GM18519 (cell line): Measurements from ENCODE around the gene NSA2.
"Not testable (repeated sequence)": the region's sequence is repeated elsewhere in the genome, so short reads cannot be mapped to it uniquely, and the experiment has no call there.

Experiments used
- ATAC-seq: cut with Tn5 transposase; IDR thresholded peaks from one replicate; pipeline ENCODE4 v1.9.1; 2021; ENCODE audit warnings: mild to moderate bottlenecking, moderate library complexity; ENCODE audit not compliant: unreplicated experiment, low FRiP score

The NSA2 gene

DNA sequence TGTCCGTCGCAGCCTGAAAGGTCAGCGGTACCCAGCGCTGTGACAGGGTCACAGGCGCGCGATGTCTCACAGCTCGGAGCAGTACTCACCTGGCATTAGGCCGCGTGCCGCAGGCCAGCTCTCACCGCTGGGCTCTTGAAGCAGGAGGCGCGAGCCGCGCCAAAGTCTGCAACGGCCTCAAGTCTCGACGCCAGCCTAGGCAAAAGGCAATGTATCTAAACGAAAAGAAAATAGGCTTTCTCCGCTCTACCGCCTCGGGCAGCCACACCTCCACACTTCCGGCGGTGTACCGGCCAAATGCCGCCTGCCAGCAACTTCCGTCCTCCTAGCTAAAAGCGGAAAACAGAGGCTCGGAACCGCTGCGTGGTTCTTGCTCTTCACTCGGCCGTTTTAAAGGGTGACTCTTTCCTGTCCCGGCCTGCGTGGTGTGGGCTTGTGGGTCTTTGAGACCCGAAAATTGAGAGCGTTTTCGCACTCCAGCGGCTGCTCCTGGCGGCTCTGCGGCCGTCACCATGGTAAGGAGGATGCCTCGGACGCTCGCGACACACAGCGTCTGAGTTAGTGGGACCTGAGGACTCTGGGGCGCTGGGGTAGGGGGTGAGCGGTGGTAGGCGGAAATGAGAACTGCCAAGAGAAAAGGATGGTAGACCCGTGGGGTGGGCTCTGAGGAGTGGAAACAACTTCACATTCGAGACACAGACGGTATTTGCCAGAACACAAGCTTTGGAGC lies at the start of gene NSA2, which contains the start of gene GFM2:
NSA2 (plus strand) TSS at position 401 of the 730 bp plus-strand sequence; CDS start at position 513, 112 bp downstream.
GFM2 (minus strand) TSS at position 269 of the 730 bp plus-strand sequence. CDS start 3,375 bp downstream, outside the sequence.
- peak; percentile 72 for ATAC-seq

DNA sequence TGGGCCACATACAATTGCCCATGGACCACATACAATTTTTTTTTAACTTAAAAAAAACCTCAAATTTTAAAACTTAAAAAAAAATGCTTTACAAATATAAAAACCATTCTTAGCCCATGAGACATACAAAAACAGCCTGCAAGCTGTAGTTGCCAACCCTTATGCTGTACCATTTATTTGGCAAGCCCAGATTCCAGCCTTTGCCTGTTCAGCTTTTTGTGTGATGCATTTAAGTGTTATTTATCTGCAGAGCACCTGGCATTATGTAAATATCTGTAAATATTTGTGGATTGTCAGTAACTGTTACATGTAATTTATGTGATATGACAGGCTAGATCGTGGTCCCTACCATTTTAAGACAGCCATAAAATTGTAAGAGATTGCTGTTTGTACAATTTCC lies 49.5 kb upstream of the NSA2 start:
- no peak for ATAC-seq

DNA sequence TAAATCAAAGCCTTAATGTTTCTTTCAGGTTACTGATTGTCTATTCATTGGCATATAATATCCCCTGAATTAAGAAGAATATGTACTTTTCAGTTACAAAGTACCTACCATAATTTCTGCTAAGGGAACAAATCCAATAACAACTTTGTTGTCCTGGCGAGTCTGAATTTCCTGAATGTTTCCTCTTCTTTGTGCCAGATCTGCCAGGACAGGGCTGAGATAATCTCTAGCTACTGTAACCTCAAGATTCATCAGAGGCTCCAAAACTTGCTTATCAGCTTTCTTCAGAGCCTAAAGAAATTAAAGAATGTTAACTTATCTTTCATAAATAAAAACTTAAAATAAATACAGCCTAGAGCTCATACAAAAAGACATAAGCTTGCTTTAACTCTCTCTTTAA lies 44.8 kb upstream of the NSA2 start:
- ATAC-seq, result no peak

DNA sequence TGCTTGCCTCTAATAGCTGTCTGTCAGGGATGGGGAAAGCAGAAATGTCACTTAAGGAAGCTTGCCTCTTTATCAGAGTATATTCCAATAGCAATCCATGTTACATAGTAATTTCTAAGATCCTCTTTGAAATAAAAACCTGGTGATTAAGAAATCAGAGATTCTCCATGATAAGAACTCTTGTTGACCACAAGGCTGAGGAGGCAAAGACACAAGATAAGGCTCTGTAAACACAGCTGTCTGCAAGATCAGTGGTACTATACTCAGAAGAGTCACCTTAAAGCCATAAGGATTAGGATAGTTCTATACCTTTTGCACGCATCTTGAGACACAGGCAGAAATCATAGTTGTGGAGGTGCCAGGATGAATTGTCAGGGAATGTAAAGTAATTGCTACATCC lies 41.7 kb upstream of the NSA2 start:
- ATAC-seq, result no peak

DNA sequence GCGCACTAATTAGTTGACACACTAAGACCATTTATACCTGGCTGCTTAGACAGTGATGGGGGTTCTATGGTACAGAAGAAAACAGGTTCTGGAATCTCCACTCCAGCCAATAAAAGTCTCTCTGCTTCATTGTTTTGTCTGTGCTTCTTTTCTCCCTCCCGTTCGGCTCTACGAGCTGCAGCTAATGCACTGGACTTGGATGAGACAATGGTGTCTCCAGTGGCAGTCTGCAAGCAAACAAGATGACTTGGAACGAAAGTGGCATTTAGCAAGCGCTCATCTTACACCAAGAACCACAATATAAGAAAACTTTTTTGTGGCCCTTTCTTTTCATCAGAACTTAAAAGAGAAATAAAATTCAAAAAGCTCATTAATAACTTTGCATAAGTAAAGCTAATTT lies 30.3 kb upstream of the NSA2 start:
- ATAC-seq, result no peak

DNA sequence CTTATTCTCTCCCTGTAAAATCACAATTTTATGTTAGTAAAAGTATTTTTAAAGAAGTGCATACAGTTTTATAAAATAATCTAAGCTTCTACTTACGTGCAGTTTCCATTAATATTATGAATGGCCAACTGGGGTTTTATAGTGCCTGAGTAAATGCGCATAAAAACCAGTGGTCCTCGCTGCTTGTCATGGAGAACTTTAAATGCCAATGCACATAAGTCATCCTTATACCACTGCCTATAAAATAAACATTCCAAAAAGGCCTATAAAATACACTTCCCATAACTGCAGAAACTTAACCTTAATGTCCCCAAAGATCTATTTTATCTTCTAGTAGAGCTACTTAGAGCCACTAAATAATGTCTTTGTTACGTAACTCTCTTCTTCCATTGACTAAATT lies 28.6 kb upstream of the NSA2 start:
- ATAC-seq, result no peak

DNA sequence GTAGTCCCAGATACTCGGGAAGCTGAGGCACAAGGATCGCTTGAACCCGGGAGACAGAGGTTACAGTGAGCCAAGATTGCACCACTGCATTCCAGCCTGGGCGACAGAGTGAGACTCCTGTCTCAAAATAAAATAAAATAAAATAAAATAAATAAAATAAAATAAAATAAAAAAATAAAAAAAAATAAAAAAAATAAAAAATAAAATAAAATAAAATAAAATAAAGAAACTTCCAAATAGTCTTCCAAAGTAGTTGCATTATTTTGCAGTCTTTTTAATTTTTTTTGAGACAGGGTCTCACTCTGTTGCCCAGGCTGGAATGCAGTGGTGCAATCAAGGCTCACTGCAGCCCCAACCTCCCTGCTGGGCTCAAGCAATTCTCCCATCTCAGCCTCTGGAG lies 18.3 kb upstream of the NSA2 start:
- ATAC-seq, result not testable (repeated sequence)

DNA sequence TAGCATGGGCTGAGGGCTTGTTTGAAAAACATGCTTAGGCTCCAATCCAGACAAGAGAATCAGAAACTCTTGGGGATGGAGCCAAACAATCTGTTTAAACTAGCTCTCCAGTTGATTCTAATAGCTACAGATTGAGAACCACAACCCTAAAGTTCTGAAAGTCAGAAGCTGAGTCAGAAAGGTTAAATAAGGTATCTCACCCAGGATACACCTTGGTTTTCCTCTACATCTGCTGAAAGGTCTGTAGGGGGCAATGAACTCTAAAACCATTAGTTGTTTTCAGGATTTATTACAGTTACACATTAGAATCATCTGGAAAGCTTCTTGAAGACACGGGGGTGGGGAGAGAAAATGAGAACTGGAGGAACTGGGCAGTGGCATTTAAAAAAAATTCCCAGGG lies 5.8 kb upstream of the NSA2 start:
- ATAC-seq, result no peak

DNA sequence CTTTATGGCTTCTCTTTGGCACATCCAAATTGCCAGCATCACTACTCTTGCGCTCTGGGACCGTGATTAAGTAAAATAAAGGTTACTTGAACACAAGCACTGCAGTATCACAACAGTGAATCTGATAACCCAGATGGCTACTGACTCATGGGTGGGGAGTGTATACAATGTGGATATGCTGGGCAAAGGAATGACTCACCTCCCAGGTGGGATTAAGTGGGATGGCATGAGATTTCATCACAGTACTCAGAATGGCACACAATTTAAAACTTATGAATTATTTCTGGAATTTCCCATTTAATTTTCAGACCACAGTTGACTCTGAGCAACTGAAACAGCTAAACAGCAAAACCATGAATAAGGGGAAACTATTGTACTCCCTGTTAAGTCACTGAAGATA lies 4.5 kb upstream of the NSA2 start:
- ATAC-seq, result no peak

DNA sequence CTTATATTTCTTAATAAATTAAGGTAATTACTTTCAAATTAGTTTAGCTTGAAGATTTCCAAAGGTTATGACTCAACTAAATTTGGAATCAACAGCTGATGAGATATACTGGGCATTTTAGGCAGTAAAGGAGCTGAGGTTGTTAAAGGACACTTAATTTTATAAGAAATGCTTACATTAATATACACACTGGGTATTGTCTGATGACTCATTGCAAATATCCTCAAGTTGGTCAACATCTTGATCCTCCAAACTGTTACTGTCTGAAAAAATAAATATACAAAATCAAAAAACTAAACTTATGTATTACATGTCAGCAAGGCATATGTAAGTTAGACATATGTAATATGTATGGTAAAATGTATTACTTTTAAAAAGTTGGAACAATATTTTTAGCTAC lies 3.5 kb upstream of the NSA2 start:
- ATAC-seq, result no peak

DNA sequence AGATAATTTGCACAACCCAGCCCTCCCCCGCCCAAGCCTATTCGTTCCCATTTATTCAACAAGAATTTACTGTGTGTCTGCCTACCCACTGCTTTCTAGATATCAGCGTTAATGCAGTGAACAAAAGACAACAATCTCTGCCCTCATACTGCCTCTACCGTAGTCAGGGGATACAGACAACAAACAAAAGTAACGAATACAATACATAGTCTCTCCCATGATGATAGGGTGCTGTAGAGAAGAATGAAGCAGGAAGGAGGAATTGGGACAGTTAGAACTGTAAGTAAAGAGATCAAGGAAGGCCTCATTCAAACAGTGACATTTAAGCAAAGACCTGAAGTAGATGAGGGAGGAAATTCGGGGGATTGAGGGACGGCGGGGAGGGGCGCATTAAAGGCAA lies 1.8 kb upstream of the NSA2 start:
- no peak for ATAC-seq

DNA sequence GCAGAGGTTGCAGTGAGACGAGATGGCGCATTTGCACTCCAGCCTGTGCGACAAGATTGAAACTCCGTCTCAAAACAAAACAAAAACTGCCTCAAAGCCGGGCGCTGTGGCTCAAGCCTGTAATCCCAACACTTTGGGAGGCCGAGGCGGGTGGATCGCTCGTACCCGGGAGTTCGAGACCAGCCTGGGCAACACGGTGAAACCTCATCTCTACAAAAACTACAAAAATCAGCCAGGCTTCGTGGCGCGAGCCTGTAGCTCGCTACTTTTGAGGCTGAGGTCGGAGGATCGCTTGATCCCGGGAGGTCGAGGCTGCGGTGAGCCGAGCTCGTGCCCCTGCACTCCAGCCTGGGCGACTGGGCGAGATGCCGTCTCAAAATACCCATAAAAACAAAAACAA lies 1.1 kb upstream of the NSA2 start:
- no peak for ATAC-seq

DNA sequence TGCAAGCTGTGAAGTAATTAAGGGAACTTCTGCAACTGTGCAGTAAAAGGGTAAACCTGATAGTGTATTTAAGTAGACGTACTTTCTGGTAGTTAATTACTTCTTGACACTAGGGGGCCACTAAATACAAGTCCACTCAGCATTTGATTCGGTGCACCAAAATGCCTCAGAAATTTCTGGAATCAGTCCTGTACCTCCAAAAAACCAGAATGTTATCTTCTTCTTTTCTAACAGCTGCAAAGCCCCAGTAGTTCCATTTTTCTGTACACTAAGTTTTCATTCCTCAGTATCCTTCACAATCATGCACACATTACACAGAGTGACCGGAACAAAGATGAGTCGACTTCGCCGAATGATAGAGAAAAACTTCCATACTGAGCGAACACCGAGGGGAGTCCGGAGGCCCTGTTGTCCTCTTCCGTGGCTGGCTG lies 616 bp upstream of the NSA2 start:
- no peak for ATAC-seq

DNA sequence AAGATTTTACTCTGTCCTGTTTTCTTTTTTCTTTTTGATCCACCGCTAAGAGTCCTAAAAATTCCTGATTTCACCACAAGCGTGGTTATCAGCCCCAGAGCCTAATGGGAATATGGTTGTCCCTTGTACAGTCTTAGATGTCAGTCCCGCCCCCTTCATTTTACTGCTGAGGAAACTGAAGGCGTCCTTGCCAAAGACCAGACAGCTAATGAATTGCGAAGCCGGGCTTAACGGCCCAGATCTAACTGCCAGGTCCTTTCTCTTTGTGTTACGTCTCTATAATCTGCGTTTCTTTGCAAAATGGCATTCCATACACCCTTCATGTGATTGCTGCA lies 497 bp downstream of the NSA2 start:
- no peak for ATAC-seq

DNA sequence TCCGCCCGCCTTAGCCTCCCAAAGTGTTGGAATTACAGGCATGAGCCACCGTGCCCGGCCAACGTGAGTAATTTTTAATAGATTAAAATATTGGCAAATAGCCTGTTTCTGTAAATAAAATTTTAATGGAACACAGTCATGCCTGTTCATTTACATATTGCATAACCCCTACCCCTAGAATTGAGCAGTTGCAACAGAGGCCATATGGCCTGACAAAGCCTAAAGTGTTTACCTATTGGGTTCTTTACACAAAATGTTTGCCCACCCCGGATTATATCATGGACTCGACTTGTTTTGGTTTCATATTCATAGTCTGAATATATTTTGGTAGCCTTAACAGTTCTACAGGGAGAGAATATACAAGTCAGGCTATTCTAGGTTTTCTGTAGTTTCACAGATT lies 5.3 kb downstream of the NSA2 start:
- ATAC-seq, result no peak

DNA sequence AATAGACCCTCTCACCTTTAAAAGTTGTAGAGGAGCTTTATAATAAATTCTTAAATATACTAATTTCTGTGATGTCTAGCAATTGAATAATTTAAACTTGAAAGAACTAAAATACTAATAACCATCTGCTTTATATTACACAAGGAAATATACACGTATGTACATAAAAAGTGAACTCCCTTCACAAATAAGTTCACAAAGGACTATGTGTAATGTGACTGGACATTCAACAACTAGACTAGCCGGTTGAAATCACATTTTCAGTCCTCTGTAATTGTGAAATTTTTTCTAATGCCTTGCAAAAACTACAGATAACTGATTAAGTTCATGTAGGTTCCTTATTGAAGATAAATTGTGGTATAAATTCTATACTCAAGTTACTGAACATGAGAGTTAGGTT lies 11.6 kb downstream of the NSA2 start:
- ATAC-seq, result no peak

DNA sequence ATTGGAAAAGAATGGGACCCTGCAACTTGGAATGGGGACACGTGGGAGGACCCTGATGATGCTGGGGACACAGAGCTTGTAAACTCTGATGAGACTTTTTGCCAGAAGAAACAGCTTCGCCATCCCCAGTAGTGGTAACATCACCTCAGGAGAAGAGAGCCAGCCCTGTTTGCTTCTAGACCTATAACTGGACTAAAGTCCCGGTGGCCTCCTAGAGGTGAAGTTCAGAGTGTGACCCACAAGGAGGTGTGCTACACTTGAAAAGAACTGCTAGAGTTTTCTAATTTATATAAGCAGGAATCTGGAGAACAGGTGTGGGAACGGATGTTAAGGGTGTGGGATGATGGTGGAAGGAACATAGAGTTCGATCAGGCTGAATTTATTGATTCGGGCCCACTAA lies 19.8 kb downstream of the NSA2 start:
- no peak for ATAC-seq

DNA sequence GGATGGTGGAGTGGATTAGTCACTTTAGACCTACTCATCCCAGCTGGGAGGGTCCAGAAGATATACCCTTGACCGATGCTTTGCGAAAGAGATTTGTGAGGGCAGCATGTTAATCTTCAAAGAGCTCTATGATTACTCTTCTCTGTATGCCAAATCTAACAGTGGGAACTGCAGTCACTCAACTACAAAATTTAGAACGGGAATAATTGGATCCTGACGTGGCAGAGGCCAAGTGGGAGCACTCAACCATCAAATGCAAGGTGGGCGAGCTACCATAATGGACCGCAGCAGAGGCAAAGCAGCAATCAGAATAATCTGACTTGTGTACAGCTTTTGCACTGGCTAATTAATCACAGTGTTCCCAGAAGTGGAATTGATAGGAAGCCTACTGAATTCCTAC lies 20.4 kb downstream of the NSA2 start:
- ATAC-seq, result no peak

DNA sequence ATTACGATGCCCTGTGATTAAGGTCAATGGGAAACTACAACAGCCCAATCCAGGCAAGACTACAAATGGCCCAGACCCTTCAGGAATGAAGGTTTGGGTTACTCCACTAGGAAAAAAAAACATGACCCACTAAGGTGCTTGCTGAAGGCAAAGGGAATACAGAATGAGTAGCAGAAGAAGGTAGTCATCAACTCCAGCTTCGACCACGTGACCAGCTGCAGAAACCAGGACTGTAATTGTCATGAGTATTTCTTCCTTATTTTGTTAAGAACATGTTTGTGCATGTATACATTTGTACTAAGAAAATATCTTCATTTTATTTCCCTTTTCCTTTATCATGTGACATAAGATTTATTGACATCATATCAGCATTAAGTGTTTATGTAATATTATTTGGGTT lies 24.6 kb downstream of the NSA2 start:
- not testable (repeated sequence) for ATAC-seq

DNA sequence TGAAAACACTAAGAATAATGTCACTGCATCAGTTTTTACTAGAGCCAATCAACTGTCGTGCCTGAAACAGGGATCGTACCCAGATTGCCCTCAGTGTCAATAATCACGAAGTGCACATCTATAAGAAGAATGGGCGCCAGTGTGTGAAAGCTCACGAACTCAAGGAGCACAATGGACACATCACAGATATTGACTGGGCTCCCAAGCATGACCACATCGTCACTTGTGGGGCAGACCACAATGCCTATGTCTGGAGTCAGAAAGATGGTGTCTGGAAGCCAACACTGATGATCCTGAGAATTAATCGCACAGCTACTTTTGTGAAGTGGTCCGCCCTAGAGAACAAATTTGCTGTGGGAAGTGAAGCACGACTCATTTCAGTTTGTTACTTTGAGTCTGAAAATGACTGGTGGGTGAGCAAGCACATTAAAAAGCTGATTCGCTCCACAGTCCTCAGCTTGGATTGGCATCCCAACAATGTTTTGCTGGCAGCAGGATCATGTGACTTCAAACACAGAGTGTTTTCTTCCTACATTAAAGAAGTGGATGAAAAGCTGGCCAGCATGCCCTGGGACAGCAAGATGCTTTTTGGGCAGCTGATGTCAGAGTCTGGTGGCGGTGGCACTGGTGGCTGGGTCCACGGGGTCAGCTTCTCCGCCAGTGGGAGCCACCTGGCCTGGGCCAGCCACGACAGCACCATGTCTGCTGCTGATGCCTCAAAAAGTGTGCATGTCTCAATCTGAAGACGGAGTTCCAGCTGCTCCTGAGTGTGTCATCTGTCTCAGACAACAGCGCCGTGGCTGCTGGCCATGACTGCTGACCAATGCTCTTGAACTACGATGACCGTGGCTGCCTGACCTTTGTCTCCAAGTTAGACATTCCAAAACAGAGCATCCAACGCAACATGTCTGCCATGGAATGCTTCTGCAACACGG lies 32.2 kb downstream of the NSA2 start:
- no peak for ATAC-seq

DNA sequence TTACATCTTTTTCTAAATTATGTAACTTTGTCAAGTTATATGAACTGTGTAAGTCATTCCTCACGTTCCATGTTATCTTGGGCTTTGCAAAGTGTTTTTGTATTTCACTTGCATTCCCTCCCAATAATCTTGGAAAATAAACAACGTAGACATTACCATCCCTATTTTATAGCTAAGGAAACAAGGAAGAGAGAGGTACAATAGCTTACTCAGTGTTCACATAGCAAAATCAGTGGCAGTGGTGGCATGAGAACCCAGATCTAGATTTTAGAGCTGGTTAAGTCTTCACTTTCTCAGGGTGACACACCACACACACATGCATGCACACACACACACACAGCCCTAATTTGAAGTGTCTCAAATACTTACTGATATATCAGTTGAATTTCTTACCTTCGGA lies 34.1 kb downstream of the NSA2 start:
- ATAC-seq, result no peak

DNA sequence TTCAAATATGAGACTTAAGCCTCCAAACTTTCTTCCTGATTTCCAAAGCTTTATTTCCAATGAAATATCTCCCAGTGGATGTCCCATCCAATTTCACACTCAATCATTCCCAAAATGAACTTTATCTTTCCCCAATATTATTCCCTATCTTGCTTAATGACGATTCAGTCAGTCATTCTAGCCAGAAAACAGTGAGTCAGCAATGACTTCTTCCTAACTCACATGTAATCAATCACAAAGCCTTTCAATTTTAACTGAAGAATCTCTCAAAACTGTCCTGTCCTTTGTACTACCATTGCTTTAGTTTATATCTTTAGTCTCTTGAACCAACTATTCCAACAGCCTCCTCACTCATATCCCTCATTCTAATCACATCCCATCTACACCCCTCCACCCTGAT lies 34.9 kb downstream of the NSA2 start:
- no peak for ATAC-seq
